Nephron (organoid): ENCODE results near the gene UBE2V1.
"Not testable (repeated sequence)": the region's sequence is repeated elsewhere in the genome, so short reads cannot be mapped to it uniquely, and the experiment has no call there.

Experiments used
- H3K27ac Mint-ChIP-seq, 3 experiments: 2 replicates each; pipeline ENCODE4 v1.8.0; 2020; ENCODE audit warnings: mixed read lengths in 3 of 3, mild to moderate bottlenecking in 2 of 3, moderate library complexity in 1 of 3
- H3K27me3 Mint-ChIP-seq: 2 replicates; pipeline ENCODE4 v1.8.0; 2021; ENCODE audit warnings: low read depth, mild to moderate bottlenecking, moderate library complexity, mixed read lengths
- H3K36me3 Mint-ChIP-seq: 2 replicates; pipeline ENCODE4 v1.8.0; 2020; ENCODE audit warnings: low read depth, mixed read lengths
- H3K4me1 Mint-ChIP-seq: 2 replicates; pipeline ENCODE4 v1.8.0; 2020; ENCODE audit warnings: mixed read lengths
- H3K4me3 Mint-ChIP-seq, 3 experiments: 2 replicates each; pipeline ENCODE4 v1.8.0; 2020; ENCODE audit warnings: mild to moderate bottlenecking in 3 of 3, mixed read lengths in 3 of 3, moderate library complexity in 2 of 3
- H3K9me3 Mint-ChIP-seq: 2 replicates; pipeline ENCODE4 v1.8.0; 2020; ENCODE audit warnings: mixed read lengths
- CTCF ChIP-seq, 3 experiments: fragments of 200-600 bp; sonication (generic); IDR thresholded peaks; one replicate each; pipeline ENCODE4 v1.5.0; 2021; ENCODE audit warnings: antibody characterized with exemption in 3 of 3; ENCODE audit not compliant: unreplicated experiment in 3 of 3

The UBE2V1 gene

DNA sequence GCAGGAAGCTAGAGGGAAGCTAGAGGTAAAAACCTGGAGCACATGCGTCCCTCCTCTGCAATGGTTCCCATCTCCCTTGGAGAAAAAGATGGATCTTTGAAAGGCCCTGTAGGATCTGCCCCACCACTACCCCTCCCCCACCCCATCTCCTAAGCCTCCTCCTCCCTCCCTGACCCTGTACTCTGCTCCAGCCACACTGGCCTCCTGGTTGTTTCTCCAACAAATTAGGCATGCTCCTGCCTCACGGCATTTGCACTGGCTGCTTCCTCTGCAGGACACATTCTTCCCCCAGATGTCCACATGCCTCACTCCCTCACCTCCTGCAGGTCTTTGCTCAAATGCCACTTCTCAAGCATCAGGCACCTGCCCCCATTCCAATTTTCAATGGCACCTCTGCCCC lies 45.5 kb downstream of the UBE2V1 start:
- Mint-ChIP-seq H3K36me3 (no peaks in the 10 kb centered on the region), H3K4me3 (no peak overlapping the region), H3K27ac (peak overlapping the region; percentile 12 to 70 (median 19)), H3K27me3 (peaks cover 4% of the 10 kb centered on the region), H3K4me1 (peaks cover 15% of the 10 kb centered on the region), H3K9me3 (no peaks in the 10 kb centered on the region)
- TF ChIP-seq CTCF (IDR thresholded peaks at IDR 0.05; ENCODE audit: unreplicated experiment in 3 of 3): no peak

GRCh38 chr20:50067018-50067417 lies 45.9 kb downstream of the UBE2V1 start:
- Mint-ChIP-seq H3K27ac (peak overlapping the region in 2 of 3 experiments; percentile 12 to 70), H3K4me3 (no peak overlapping the region), H3K4me1 (peaks cover 19% of the 10 kb centered on the region), H3K9me3 (no peaks in the 10 kb centered on the region), H3K36me3 (no peaks in the 10 kb centered on the region), H3K27me3 (peaks cover 4% of the 10 kb centered on the region)
- no peak for TF ChIP-seq CTCF (IDR thresholded peaks at IDR 0.05; ENCODE audit: unreplicated experiment in 3 of 3)

- Mint-ChIP-seq H3K9me3 (no peaks in the 10 kb centered on the region), H3K4me3 (no peak overlapping the region), H3K4me1 (peaks cover 16% of the 10 kb centered on the region), H3K36me3 (no peaks in the 10 kb centered on the region), H3K27me3 (peaks cover 4% of the 10 kb centered on the region), H3K27ac (no peak overlapping the region)
- no peak for TF ChIP-seq CTCF (IDR thresholded peaks at IDR 0.05; ENCODE audit: unreplicated experiment in 3 of 3)
These were observed 46.7 kb downstream of the UBE2V1 start for GRCh38 chr20:50066161-50066834.

DNA sequence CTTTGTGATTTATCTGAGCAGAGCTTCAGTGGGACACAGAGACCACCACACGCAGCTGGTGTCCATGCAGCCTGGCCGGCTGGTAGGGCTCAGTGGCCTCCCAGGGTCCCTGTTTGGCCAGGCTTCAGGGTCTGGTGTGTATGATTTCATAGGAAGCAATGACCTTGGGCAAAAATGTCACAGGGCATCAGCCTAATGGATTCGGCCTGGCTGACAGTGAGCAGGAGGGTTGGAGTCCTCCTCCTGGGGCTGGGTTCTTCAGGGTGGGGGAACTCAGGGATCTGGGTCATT lies 47.7 kb downstream of the UBE2V1 start:
- Mint-ChIP-seq H3K27me3 (peaks cover 4% of the 10 kb centered on the region), H3K27ac (peak overlapping the region in 2 of 3 experiments; percentile 85 to 89), H3K9me3 (no peaks in the 10 kb centered on the region), H3K36me3 (no peaks in the 10 kb centered on the region), H3K4me1 (peaks cover 14% of the 10 kb centered on the region), H3K4me3 (no peak overlapping the region)
- TF ChIP-seq CTCF (IDR thresholded peaks at IDR 0.05; ENCODE audit: unreplicated experiment in 3 of 3): no peak

- H3K27ac Mint-ChIP-seq: peak overlapping the region in 1 of 3 experiments; percentile 32
- not testable (repeated sequence) for H3K9me3 Mint-ChIP-seq, H3K4me3 Mint-ChIP-seq, H3K27me3 Mint-ChIP-seq, H3K36me3 Mint-ChIP-seq, H3K4me1 Mint-ChIP-seq
These were observed 49.2 kb downstream of the UBE2V1 start for GRCh38 chr20:50063763-50064162.

- H3K9me3 Mint-ChIP-seq: no peaks in the 10 kb centered on the region
- H3K27ac Mint-ChIP-seq: peak overlapping the region; percentile 21 to 91 (median 53)
- peaks cover 3% of the 10 kb centered on the region for H3K27me3 Mint-ChIP-seq
- H3K36me3 Mint-ChIP-seq: no peaks in the 10 kb centered on the region
- no peak for TF ChIP-seq CTCF (IDR thresholded peaks at IDR 0.05; ENCODE audit: unreplicated experiment in 3 of 3)
- peaks cover 9% of the 10 kb centered on the region for H3K4me1 Mint-ChIP-seq
- no peak overlapping the region for H3K4me3 Mint-ChIP-seq
These were observed 50.7 kb downstream of the UBE2V1 start for GRCh38 chr20:50062006-50062838.
